ENCODE measurements around the gene LSAMP.

The LSAMP gene

DNA sequence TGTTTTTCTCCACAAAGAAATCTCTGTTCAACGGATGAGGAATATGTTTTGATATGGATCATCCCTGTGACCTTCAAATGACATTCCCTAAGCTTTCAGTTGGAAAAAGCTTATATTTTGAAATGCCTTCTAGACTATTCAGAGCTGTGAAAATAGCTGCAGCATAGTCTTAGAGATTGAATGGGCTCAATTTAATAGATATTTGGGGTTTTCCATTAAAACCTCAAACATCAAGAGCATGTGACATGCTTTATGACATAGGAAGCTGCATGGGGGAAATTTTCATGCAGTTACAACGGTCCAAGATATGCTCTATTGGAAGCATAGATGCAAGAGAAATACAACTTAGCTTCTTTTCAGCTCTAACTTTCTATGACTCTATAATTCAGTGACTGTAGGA, 102.8 kb downstream of the LSAMP start:
- Histone ChIP-seq H3K4me2 (ENCODE audit: low read depth, low read length, poor library complexity, severe bottlenecking) (no peak overlapping the region), H3K79me2 (ENCODE audit: insufficient read depth, low read length) (no peaks in the 10 kb centered on the region), H2AFZ (ENCODE audit: low read depth, low read length, severe bottlenecking) (no peak overlapping the region), H3K27ac (ENCODE audit: low read depth, low read length) (no peak overlapping the region), H3K4me3 (ENCODE audit: insufficient read depth, low read length, poor library complexity, severe bottlenecking) (no peak overlapping the region), H3K36me3 (ENCODE audit: low read length) (no peaks in the 10 kb centered on the region), H3K9ac (ENCODE audit: low read length) (no peak overlapping the region), H3K27me3 (ENCODE audit: low read length) (no peaks in the 10 kb centered on the region), H3K9me3 (ENCODE audit: insufficient read depth, low read length) (no peaks in the 10 kb centered on the region), H3K9me2 (replicated peaks; ENCODE audit: insufficient read depth, low read length) (no peaks in the 10 kb centered on the region; the same call in none of the 2 replicates), H3F3A (ENCODE audit: insufficient read depth) (no peaks in the 10 kb centered on the region), H4K20me1 (ENCODE audit: low read depth, low read length) (no peaks in the 10 kb centered on the region)
- TF ChIP-seq, protein P1, sequence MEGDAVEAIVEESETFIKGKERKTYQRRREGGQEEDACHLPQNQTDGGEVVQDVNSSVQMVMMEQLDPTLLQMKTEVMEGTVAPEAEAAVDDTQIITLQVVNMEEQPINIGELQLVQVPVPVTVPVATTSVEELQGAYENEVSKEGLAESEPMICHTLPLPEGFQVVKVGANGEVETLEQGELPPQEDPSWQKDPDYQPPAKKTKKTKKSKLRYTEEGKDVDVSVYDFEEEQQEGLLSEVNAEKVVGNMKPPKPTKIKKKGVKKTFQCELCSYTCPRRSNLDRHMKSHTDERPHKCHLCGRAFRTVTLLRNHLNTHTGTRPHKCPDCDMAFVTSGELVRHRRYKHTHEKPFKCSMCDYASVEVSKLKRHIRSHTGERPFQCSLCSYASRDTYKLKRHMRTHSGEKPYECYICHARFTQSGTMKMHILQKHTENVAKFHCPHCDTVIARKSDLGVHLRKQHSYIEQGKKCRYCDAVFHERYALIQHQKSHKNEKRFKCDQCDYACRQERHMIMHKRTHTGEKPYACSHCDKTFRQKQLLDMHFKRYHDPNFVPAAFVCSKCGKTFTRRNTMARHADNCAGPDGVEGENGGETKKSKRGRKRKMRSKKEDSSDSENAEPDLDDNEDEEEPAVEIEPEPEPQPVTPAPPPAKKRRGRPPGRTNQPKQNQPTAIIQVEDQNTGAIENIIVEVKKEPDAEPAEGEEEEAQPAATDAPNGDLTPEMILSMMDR (IDR thresholded peaks at IDR 0.05; ENCODE audit: insufficient read depth, low read length, poor library complexity, severe bottlenecking): no peak
- TF ChIP-seq EZH2phosphoT487 (conservative IDR thresholded peaks at IDR 0.05; ENCODE audit: low read length): no peak

DNA sequence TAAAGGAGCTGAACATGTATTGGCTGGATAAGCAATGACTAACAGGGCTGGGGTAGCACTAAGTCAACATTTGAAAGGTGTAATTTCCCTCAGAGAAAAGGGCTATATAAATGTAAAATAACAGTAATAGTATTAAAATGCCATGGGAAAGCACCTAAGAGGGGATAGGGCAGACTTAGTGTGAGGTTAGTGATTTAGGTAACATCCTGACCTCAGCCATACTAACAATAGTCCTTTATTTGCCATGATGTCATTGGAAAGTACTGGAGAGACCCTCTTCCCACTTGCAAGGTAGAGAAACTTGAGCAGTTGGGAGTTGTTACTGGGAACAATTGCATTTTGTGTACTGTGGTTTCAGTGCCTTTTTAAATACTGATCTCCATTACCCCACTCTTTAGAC, 103.4 kb downstream of the LSAMP start:
- H3K27me3 ChIP-seq (ENCODE audit: low read length): no peaks in the 10 kb centered on the region
- H3K9me3 ChIP-seq (ENCODE audit: insufficient read depth, low read length): no peaks in the 10 kb centered on the region
- H3K27ac ChIP-seq (ENCODE audit: low read depth, low read length): no peak overlapping the region
- no peaks in the 10 kb centered on the region for H3K36me3 ChIP-seq (ENCODE audit: low read length)
- TF ChIP-seq, protein P1 (IDR thresholded peaks at IDR 0.05; ENCODE audit: insufficient read depth, low read length, poor library complexity, severe bottlenecking): no peak
- no peak for TF ChIP-seq EZH2phosphoT487 (conservative IDR thresholded peaks at IDR 0.05; ENCODE audit: low read length)
- no peak overlapping the region for H3K9ac ChIP-seq (ENCODE audit: low read length)
- no peaks in the 10 kb centered on the region for H4K20me1 ChIP-seq (ENCODE audit: low read depth, low read length)
- H2AFZ ChIP-seq (ENCODE audit: low read depth, low read length, severe bottlenecking): no peak overlapping the region
- no peak overlapping the region for H3K4me3 ChIP-seq (ENCODE audit: insufficient read depth, low read length, poor library complexity, severe bottlenecking)
- no peak overlapping the region for H3K4me2 ChIP-seq (ENCODE audit: low read depth, low read length, poor library complexity, severe bottlenecking)
- no peaks in the 10 kb centered on the region for H3F3A ChIP-seq (ENCODE audit: insufficient read depth)
- no peaks in the 10 kb centered on the region for H3K79me2 ChIP-seq (ENCODE audit: insufficient read depth, low read length)
- no peaks in the 10 kb centered on the region; the same call in none of the 2 replicates for H3K9me2 ChIP-seq (replicated peaks; ENCODE audit: insufficient read depth, low read length)

DNA sequence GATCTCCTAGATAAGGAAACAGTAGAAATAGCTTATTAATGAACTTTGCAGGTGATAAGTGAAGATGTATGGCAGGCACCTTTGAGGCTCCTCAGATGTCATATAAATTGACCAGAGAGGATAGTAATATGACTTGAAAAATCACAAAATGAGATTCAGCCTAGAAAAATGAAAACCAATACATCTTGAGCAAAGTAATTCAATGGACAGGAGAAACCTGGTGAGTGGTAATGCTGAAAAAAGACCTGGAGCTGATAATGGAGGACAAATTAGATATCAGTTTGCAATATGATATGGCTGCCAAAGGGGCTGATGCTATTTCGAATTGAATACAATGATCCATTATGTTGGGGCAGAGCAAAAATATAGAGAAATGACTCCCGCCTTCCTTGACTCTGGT, 103.9 kb downstream of the LSAMP start:
- H3K4me2 ChIP-seq (ENCODE audit: low read depth, low read length, poor library complexity, severe bottlenecking): no peak overlapping the region

More for the DNA sequence above, 103.9 kb downstream of the LSAMP start:
- Histone ChIP-seq H3K27me3 (ENCODE audit: low read length) (no peaks in the 10 kb centered on the region), H3K9me2 (replicated peaks; ENCODE audit: insufficient read depth, low read length) (no peaks in the 10 kb centered on the region; the same call in none of the 2 replicates), H3K79me2 (ENCODE audit: insufficient read depth, low read length) (no peaks in the 10 kb centered on the region), H3K36me3 (ENCODE audit: low read length) (no peaks in the 10 kb centered on the region), H3K4me3 (ENCODE audit: insufficient read depth, low read length, poor library complexity, severe bottlenecking) (no peak overlapping the region), H3F3A (ENCODE audit: insufficient read depth) (no peaks in the 10 kb centered on the region), H4K20me1 (ENCODE audit: low read depth, low read length) (no peaks in the 10 kb centered on the region), H3K9ac (ENCODE audit: low read length) (no peak overlapping the region), H3K27ac (ENCODE audit: low read depth, low read length) (no peak overlapping the region), H3K9me3 (ENCODE audit: insufficient read depth, low read length) (no peaks in the 10 kb centered on the region), H2AFZ (ENCODE audit: low read depth, low read length, severe bottlenecking) (no peak overlapping the region)
- TF ChIP-seq, protein P1 (IDR thresholded peaks at IDR 0.05; ENCODE audit: insufficient read depth, low read length, poor library complexity, severe bottlenecking): no peak
- no peak for TF ChIP-seq EZH2phosphoT487 (conservative IDR thresholded peaks at IDR 0.05; ENCODE audit: low read length)
